Activated naive CD4-positive, alpha-beta T cell treated with anti-CD3 and anti-CD28 coated beads, Interleukin-2, amount 50 U/mL, for 24 hours (primary cell): ENCODE measurements around the gene RNMT.
"Not testable (repeated sequence)": the region's sequence is repeated elsewhere in the genome, so short reads cannot be mapped to it uniquely, and the experiment has no call there.

Experiments used
- H3K27ac Mint-ChIP-seq: one replicate; pipeline ENCODE4 v1.8.0; 2021; ENCODE audit warnings: mild to moderate bottlenecking, mixed read lengths
- H3K27me3 Mint-ChIP-seq: one replicate; pipeline ENCODE4 v1.8.0; 2021; ENCODE audit warnings: mixed read lengths
- H3K36me3 Mint-ChIP-seq: one replicate; pipeline ENCODE4 v1.8.0; 2021; ENCODE audit warnings: mixed read lengths
- H3K4me1 Mint-ChIP-seq: one replicate; pipeline ENCODE4 v1.8.0; 2021; ENCODE audit warnings: mixed read lengths
- H3K4me3 Mint-ChIP-seq: one replicate; pipeline ENCODE4 v1.8.0; 2021; ENCODE audit warnings: mild to moderate bottlenecking, mixed read lengths
- H3K9me3 Mint-ChIP-seq: one replicate; pipeline ENCODE4 v1.8.0; 2021; ENCODE audit warnings: mixed read lengths

RNMT gene

GRCh38 chr18:13716916-13717315 lies 9.6 kb upstream of the RNMT start:
- H3K4me3 Mint-ChIP-seq, result no peak overlapping the region
- no peaks in the 10 kb centered on the region for H3K9me3 Mint-ChIP-seq
- no peaks in the 10 kb centered on the region for H3K27me3 Mint-ChIP-seq
- H3K27ac Mint-ChIP-seq, result no peak overlapping the region
- H3K4me1 Mint-ChIP-seq, result peaks cover 30% of the 10 kb centered on the region
- H3K36me3 Mint-ChIP-seq, result peaks cover 5% of the 10 kb centered on the region

- Mint-ChIP-seq H3K27ac (no peak overlapping the region), H3K9me3 (no peaks in the 10 kb centered on the region), H3K4me1 (peaks cover 27% of the 10 kb centered on the region), H3K36me3 (peaks cover 8% of the 10 kb centered on the region), H3K4me3 (no peak overlapping the region), H3K27me3 (no peaks in the 10 kb centered on the region)
These were observed 6.3 kb upstream of the RNMT start for GRCh38 chr18:13720123-13720522.

DNA sequence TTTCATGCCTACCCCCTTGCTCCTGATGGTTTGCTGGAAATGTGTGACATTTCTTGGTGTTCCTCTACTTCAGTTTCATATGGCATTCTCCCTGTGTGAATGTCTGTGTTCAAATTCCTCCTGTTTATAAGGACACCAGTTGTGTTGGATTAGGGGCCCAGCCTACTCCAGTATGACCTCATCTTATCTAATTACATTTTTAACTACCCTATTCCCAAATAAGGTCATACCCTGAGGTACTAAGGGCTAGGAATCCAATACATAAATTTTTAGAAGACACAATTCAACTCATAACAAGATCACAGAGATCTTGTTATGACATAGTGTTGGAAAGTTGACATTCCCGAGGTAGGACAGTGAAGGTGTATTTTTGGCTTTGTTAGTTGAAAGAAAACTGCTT lies 5.6 kb upstream of the RNMT start:
- Mint-ChIP-seq H3K27me3 (no peaks in the 10 kb centered on the region), H3K9me3 (no peaks in the 10 kb centered on the region), H3K4me3 (no peak overlapping the region), H3K4me1 (peaks cover 34% of the 10 kb centered on the region), H3K27ac (no peak overlapping the region), H3K36me3 (peaks cover 12% of the 10 kb centered on the region)

DNA sequence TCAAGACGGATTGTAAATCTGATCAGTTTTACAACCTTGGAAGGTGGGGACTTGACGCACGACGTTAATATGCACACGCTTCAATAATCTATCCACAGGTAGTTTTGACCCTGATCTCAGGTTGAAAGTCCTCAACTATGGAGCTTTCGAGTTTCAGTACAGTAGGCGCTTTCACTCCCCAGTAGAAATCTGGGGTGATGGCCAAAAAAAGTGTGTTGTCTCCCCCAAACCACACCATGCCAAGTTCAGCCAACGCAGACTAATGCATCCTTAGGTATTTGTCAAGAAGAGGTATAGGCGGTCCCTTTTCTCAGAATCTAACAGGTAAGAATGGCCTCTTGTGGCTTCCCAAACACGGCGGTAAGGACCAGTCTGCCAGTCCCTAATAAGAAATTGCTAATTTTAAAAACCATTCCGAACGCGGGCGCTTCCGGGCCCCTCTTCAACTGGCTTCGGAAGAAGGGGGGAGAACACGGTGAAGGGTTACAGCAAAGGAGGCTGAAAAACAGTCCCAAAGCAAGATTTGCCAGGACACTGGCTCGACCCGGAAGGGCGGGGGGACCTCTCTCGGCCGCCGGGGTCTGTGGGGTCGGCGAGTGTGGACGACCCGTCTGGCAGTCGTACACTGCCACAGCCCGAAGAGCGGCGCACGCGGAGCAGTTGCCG lies 774 bp upstream of the RNMT start:
- Mint-ChIP-seq H3K4me3 (peak overlapping the region; percentile 92), H3K9me3 (no peaks in the 10 kb centered on the region), H3K27me3 (no peaks in the 10 kb centered on the region), H3K4me1 (peaks cover 58% of the 10 kb centered on the region), H3K27ac (peak overlapping the region; percentile 51), H3K36me3 (peaks cover 17% of the 10 kb centered on the region)

DNA sequence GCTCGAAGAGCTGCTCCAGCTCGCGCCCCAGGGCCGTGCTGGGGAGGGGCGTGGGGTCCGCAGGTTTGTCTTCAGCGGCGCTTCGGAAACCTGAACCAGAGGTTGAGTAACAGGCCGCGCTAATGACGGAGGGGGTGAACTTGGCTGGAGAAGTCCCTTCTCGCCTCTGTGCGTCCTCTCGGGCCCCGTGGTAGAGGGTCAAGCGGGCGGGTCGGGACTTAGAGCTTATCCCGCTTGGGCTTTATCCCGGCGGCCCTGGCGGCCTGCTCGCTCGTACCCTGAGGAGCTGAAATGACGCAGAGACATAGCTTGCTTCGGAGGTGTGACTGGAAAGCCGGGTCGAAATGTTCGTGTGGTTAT lies 479 bp downstream of the RNMT start:
- Mint-ChIP-seq H3K27me3 (no peaks in the 10 kb centered on the region), H3K4me3 (peak overlapping the region; percentile 92), H3K27ac (peak overlapping the region; percentile 86), H3K9me3 (no peaks in the 10 kb centered on the region), H3K4me1 (peaks cover 62% of the 10 kb centered on the region), H3K36me3 (peaks cover 17% of the 10 kb centered on the region)

DNA sequence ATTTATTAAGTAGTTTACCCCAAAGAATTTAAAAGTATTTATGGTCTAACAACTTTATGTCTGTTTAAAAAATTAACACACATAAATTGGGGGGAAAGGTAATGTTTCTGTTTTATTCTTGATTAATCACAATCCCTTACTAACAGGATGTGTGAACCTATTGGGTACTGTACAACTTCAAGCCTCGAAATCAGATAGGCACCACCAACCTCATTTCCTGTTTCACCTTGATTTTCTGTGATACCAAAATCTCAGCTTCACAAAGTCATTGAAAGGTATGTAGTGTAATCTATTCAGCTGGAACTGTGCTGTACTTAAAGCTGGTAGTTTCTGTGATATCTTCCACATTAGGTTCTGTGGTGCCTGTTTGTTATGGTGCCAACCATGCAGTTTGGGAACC lies 4.0 kb downstream of the RNMT start:
- Mint-ChIP-seq H3K4me1 (peaks cover 52% of the 10 kb centered on the region), H3K27ac (no peak overlapping the region), H3K4me3 (peak overlapping the region; percentile 30), H3K36me3 (peaks cover 24% of the 10 kb centered on the region), H3K27me3 (no peaks in the 10 kb centered on the region), H3K9me3 (no peaks in the 10 kb centered on the region)

- Mint-ChIP-seq H3K27ac (no peak overlapping the region), H3K27me3 (no peaks in the 10 kb centered on the region), H3K36me3 (peaks cover 33% of the 10 kb centered on the region)
These were observed 9.2 kb downstream of the RNMT start for GRCh38 chr18:13735681-13736080.

DNA sequence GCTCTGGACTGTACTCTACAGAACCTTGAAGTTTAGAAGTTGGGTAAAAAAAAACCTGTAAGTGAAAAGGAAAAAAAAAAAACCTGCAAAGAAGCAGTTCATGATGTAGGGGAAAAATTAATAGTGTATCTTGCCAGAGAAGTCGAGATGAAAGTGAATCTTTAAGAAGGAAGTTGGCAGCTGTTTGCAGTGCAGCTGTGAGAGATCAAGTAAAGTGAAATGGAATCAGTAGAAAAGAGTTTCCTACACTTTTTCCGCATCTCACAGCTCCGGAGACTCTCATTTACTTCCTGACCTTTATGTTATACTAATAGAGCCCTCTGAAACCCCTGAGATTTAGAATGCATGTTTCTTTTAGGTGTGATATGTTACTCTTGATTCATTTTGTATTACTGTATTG lies 19.2 kb downstream of the RNMT start:
- Mint-ChIP-seq H3K27me3 (no peaks in the 10 kb centered on the region), H3K27ac (no peak overlapping the region), H3K4me1 (no peaks in the 10 kb centered on the region), H3K9me3 (no peaks in the 10 kb centered on the region), H3K36me3 (peaks cover 44% of the 10 kb centered on the region), H3K4me3 (no peak overlapping the region)

More at GRCh38 chr18:13735681-13736080, 9.2 kb downstream of the RNMT start:
- no peaks in the 10 kb centered on the region for H3K9me3 Mint-ChIP-seq
- H3K4me3 Mint-ChIP-seq, result no peak overlapping the region
- peaks cover 22% of the 10 kb centered on the region for H3K4me1 Mint-ChIP-seq

GRCh38 chr18:13746633-13747032 lies 20.2 kb downstream of the RNMT start:
- H3K4me1 Mint-ChIP-seq, result no peaks in the 10 kb centered on the region
- H3K27ac Mint-ChIP-seq, result no peak overlapping the region
- H3K9me3 Mint-ChIP-seq, result no peaks in the 10 kb centered on the region
- no peaks in the 10 kb centered on the region for H3K27me3 Mint-ChIP-seq
- peaks cover 46% of the 10 kb centered on the region for H3K36me3 Mint-ChIP-seq
- no peak overlapping the region for H3K4me3 Mint-ChIP-seq

- H3K27me3 Mint-ChIP-seq, H3K9me3 Mint-ChIP-seq, H3K4me1 Mint-ChIP-seq, H3K4me3 Mint-ChIP-seq, H3K27ac Mint-ChIP-seq: not testable (repeated sequence)
- peaks cover 56% of the 10 kb centered on the region for H3K36me3 Mint-ChIP-seq
These were observed 25.1 kb downstream of the RNMT start for GRCh38 chr18:13751599-13751998.

GRCh38 chr18:13756261-13756660 lies 29.8 kb downstream of the RNMT start:
- Mint-ChIP-seq H3K27ac (no peak overlapping the region), H3K27me3 (no peaks in the 10 kb centered on the region), H3K36me3 (peaks cover 58% of the 10 kb centered on the region)

GRCh38 chr18:13756671-13757070 lies 30.2 kb downstream of the RNMT start:
- H3K9me3 Mint-ChIP-seq, result no peaks in the 10 kb centered on the region
- no peak overlapping the region for H3K4me3 Mint-ChIP-seq
- H3K4me1 Mint-ChIP-seq, result no peaks in the 10 kb centered on the region
- H3K36me3 Mint-ChIP-seq, result peaks cover 60% of the 10 kb centered on the region
- H3K27ac Mint-ChIP-seq, result no peak overlapping the region
- no peaks in the 10 kb centered on the region for H3K27me3 Mint-ChIP-seq

More at GRCh38 chr18:13756261-13756660, 29.8 kb downstream of the RNMT start:
- Mint-ChIP-seq H3K9me3 (no peaks in the 10 kb centered on the region), H3K4me1 (no peaks in the 10 kb centered on the region), H3K4me3 (no peak overlapping the region)

GRCh38 chr18:13758622-13759021 lies 32.1 kb downstream of the RNMT start:
- Mint-ChIP-seq H3K27me3 (no peaks in the 10 kb centered on the region), H3K27ac (no peak overlapping the region), H3K4me3 (no peak overlapping the region), H3K36me3 (peaks cover 72% of the 10 kb centered on the region), H3K4me1 (no peaks in the 10 kb centered on the region), H3K9me3 (peaks cover 4% of the 10 kb centered on the region)

DNA sequence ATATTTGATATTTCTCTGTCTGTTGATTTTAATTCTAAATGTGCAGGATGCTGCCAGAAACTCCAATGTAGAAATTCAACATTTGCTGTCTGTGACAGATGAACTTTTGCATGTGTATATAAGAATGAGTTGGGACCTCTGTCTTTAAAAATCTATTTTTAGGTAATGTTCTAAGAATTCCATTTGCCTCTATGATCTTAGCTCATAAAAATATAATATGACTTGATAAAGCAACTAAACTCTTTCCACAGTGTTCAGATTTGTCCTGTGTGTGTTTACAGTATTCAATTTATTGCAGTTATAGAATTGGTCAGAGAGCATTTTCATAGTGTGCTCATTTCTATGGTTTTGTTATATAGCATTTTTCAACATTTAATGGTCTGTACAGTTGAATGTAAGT lies 33.6 kb downstream of the RNMT start:
- H3K36me3 Mint-ChIP-seq, result peaks cover 76% of the 10 kb centered on the region
- H3K4me1 Mint-ChIP-seq, result no peaks in the 10 kb centered on the region
- no peaks in the 10 kb centered on the region for H3K27me3 Mint-ChIP-seq
- no peak overlapping the region for H3K27ac Mint-ChIP-seq
- H3K9me3 Mint-ChIP-seq, result peaks cover 16% of the 10 kb centered on the region
- H3K4me3 Mint-ChIP-seq, result no peak overlapping the region

GRCh38 chr18:13762690-13763439 lies 36.4 kb downstream of the RNMT start:
- H3K4me1 Mint-ChIP-seq, result no peaks in the 10 kb centered on the region
- no peak overlapping the region for H3K4me3 Mint-ChIP-seq
- H3K27ac Mint-ChIP-seq, result no peak overlapping the region
- no peaks in the 10 kb centered on the region for H3K27me3 Mint-ChIP-seq
- H3K36me3 Mint-ChIP-seq, result peaks cover 53% of the 10 kb centered on the region
- peaks cover 25% of the 10 kb centered on the region for H3K9me3 Mint-ChIP-seq

GRCh38 chr18:13775058-13775457 lies 48.6 kb downstream of the RNMT start:
- H3K36me3 Mint-ChIP-seq, result peaks cover 4% of the 10 kb centered on the region

More at GRCh38 chr18:13775058-13775457, 48.6 kb downstream of the RNMT start:
- H3K4me3 Mint-ChIP-seq, result no peak overlapping the region
- H3K27me3 Mint-ChIP-seq, result peaks cover 11% of the 10 kb centered on the region
- no peaks in the 10 kb centered on the region for H3K4me1 Mint-ChIP-seq
- H3K9me3 Mint-ChIP-seq, result peaks cover 10% of the 10 kb centered on the region
- H3K27ac Mint-ChIP-seq, result no peak overlapping the region
